Measurements from ENCODE around the gene LILRB3.
"Not testable (repeated sequence)": the region's sequence is repeated elsewhere in the genome, so short reads cannot be mapped to it uniquely, and the experiment has no call there.

Gene LILRB3

DNA sequence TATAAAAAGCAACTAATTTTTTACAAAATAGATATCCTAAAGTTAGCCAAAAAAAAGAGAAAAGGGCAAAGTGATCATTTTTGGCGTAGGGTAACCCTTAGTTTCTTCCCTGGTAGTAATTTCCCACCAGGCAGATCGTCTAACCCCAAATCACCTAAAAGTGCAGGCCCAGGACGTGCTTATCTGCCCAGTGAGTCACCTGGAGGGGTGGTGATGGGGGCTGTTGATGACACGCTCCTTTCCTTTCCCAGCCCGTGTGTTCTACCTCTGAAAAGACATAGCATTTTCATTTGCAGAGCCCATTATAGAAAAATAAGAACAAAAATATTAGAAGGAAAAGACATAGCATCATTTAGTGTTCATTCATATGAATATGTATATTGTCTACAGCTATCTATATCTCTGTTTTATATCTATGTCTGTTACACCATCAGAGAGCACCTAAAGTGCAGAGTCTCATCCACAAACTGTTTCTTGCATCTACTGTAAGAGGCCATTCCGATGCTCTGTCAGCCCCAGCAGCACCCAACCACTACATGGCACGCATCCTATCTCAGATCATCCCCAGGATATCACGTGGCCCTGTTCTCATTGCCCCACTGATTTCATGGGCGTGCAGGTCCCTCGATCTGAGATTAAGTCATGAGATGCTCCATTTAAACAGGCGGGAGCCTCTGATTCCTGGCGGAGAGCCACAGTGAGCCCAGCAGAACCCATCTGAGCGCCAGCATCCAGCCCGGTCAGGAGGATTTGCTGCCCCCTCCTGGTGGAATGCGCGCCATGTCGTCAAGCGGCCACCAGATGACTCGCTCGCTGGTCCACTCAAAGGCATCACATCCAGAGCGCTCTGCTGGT is 8.5 kb upstream of the LILRB3 start:
- Histone ChIP-seq H3K4ac (ENCODE audit: low read depth, low read length) (no peak overlapping the region), H2BK120ac (ENCODE audit: insufficient read depth, low read length, poor library complexity) (no peak overlapping the region), H3K4me1 (ENCODE audit: control insufficient read depth in 1 of 2, insufficient read depth in 2 of 2, low read length in 2 of 2) (no peaks in the 10 kb centered on the region), H3K23ac (ENCODE audit: low read length) (no peak overlapping the region), H2AFZ (ENCODE audit: insufficient read depth, low read length, poor library complexity) (no peak overlapping the region), H2AK5ac (ENCODE audit: low read length) (no peak overlapping the region), H3K36me3 (ENCODE audit: control insufficient read depth in 1 of 2, insufficient read depth in 2 of 2, low read length in 2 of 2) (no peaks in the 10 kb centered on the region), H3K79me1 (ENCODE audit: low read length) (no peaks in the 10 kb centered on the region), H2BK5ac (ENCODE audit: low read depth, low read length, poor library complexity) (no peak overlapping the region), H3K14ac (ENCODE audit: low read length) (no peak overlapping the region), H3K18ac (ENCODE audit: low read length) (no peak overlapping the region), H3K27me3 (ENCODE audit: insufficient read depth, low read length) (peaks cover 2% of the 10 kb centered on the region), H3K4me2 (ENCODE audit: low read length) (no peak overlapping the region), H3K27ac (ENCODE audit: low read depth, low read length) (no peak overlapping the region), H4K91ac (ENCODE audit: low read depth, low read length) (no peak overlapping the region), H4K12ac (ENCODE audit: low read depth, low read length) (no peak overlapping the region), H3K79me2 (ENCODE audit: control insufficient read depth, insufficient read depth, low read length, poor library complexity) (no peaks in the 10 kb centered on the region), H3K9ac (ENCODE audit: low read length) (no peak overlapping the region), H2BK12ac (ENCODE audit: low read length) (no peak overlapping the region), H3K4me3 (ENCODE audit: low read depth, low read length) (no peak overlapping the region), H4K8ac (ENCODE audit: low read depth, low read length) (no peak overlapping the region), H3K9me3 (ENCODE audit: insufficient read depth, low read depth, low read length) (peaks cover 5% of the 10 kb centered on the region)
- WGBS (ENCODE audit: extremely low coverage, insufficient coverage, insufficient read length), result no CpG with 5 or more reads among the region's 21 CpGs
- peak; percentile 82 to 97 for DNase-seq

GRCh38 chr19:54230031-54230430 is 7.2 kb upstream of the LILRB3 start:
- H2AFZ ChIP-seq (ENCODE audit: insufficient read depth, low read length, poor library complexity), result no peak overlapping the region
- no peak overlapping the region for H4K12ac ChIP-seq (ENCODE audit: low read depth, low read length)
- H3K4me2 ChIP-seq (ENCODE audit: low read length), result no peak overlapping the region
- no peaks in the 10 kb centered on the region for H3K79me1 ChIP-seq (ENCODE audit: low read length)
- H3K14ac ChIP-seq (ENCODE audit: low read length), result no peak overlapping the region
- no peak for DNase-seq
- H2BK120ac ChIP-seq (ENCODE audit: insufficient read depth, low read length, poor library complexity), result no peak overlapping the region
- H2AK5ac ChIP-seq (ENCODE audit: low read length), result no peak overlapping the region
- H3K4me3 ChIP-seq (ENCODE audit: low read depth, low read length), result no peak overlapping the region
- no peak overlapping the region for H3K4ac ChIP-seq (ENCODE audit: low read depth, low read length)
- no peak overlapping the region for H3K27ac ChIP-seq (ENCODE audit: low read depth, low read length)
- H3K4me1 ChIP-seq (ENCODE audit: control insufficient read depth in 1 of 2, insufficient read depth in 2 of 2, low read length in 2 of 2), result no peaks in the 10 kb centered on the region
- H3K9ac ChIP-seq (ENCODE audit: low read length), result no peak overlapping the region
- no peak overlapping the region for H3K23ac ChIP-seq (ENCODE audit: low read length)
- H3K36me3 ChIP-seq (ENCODE audit: control insufficient read depth in 1 of 2, insufficient read depth in 2 of 2, low read length in 2 of 2), result no peaks in the 10 kb centered on the region
- peaks cover 2% of the 10 kb centered on the region for H3K27me3 ChIP-seq (ENCODE audit: insufficient read depth, low read length)
- no peak overlapping the region for H4K91ac ChIP-seq (ENCODE audit: low read depth, low read length)
- no peak overlapping the region for H3K18ac ChIP-seq (ENCODE audit: low read length)
- no peak overlapping the region for H2BK5ac ChIP-seq (ENCODE audit: low read depth, low read length, poor library complexity)
- H4K8ac ChIP-seq (ENCODE audit: low read depth, low read length), result no peak overlapping the region
- H2BK12ac ChIP-seq (ENCODE audit: low read length), result no peak overlapping the region
- peaks cover 5% of the 10 kb centered on the region for H3K9me3 ChIP-seq (ENCODE audit: insufficient read depth, low read depth, low read length)
- WGBS (ENCODE audit: extremely low coverage, insufficient coverage, insufficient read length), result no CpG with 5 or more reads among the region's 7 CpGs
- H3K79me2 ChIP-seq (ENCODE audit: control insufficient read depth, insufficient read depth, low read length, poor library complexity), result no peaks in the 10 kb centered on the region

GRCh38 chr19:54229146-54229545 is 6.3 kb upstream of the LILRB3 start:
- no CpG with 5 or more reads among the region's 8 CpGs for WGBS (ENCODE audit: extremely low coverage, insufficient coverage, insufficient read length)
- Histone ChIP-seq H4K91ac (ENCODE audit: low read depth, low read length) (no peak overlapping the region), H3K4ac (ENCODE audit: low read depth, low read length) (no peak overlapping the region), H3K4me1 (ENCODE audit: control insufficient read depth in 1 of 2, insufficient read depth in 2 of 2, low read length in 2 of 2) (no peaks in the 10 kb centered on the region), H2AK5ac (ENCODE audit: low read length) (no peak overlapping the region), H3K79me1 (ENCODE audit: low read length) (no peaks in the 10 kb centered on the region), H3K23ac (ENCODE audit: low read length) (peak overlapping the region; percentile 33), H3K9me3 (ENCODE audit: insufficient read depth, low read depth, low read length) (peaks cover 5% of the 10 kb centered on the region), H3K79me2 (ENCODE audit: control insufficient read depth, insufficient read depth, low read length, poor library complexity) (no peaks in the 10 kb centered on the region), H4K12ac (ENCODE audit: low read depth, low read length) (no peak overlapping the region), H2BK12ac (ENCODE audit: low read length) (no peak overlapping the region), H3K4me2 (ENCODE audit: low read length) (no peak overlapping the region), H2BK120ac (ENCODE audit: insufficient read depth, low read length, poor library complexity) (no peak overlapping the region), H3K18ac (ENCODE audit: low read length) (no peak overlapping the region), H2BK5ac (ENCODE audit: low read depth, low read length, poor library complexity) (no peak overlapping the region), H3K4me3 (ENCODE audit: low read depth, low read length) (no peak overlapping the region), H2AFZ (ENCODE audit: insufficient read depth, low read length, poor library complexity) (no peak overlapping the region), H3K14ac (ENCODE audit: low read length) (no peak overlapping the region), H3K27me3 (ENCODE audit: insufficient read depth, low read length) (peaks cover under 1% of the 10 kb centered on the region), H3K27ac (ENCODE audit: low read depth, low read length) (no peak overlapping the region), H3K36me3 (ENCODE audit: control insufficient read depth in 1 of 2, insufficient read depth in 2 of 2, low read length in 2 of 2) (no peaks in the 10 kb centered on the region), H4K8ac (ENCODE audit: low read depth, low read length) (no peak overlapping the region), H3K9ac (ENCODE audit: low read length) (no peak overlapping the region)
- no peak for DNase-seq

- H3K9ac ChIP-seq (ENCODE audit: low read length); H3K36me3 ChIP-seq (ENCODE audit: control insufficient read depth in 1 of 2, insufficient read depth in 2 of 2, low read length in 2 of 2); H3K4me1 ChIP-seq (ENCODE audit: control insufficient read depth in 1 of 2, insufficient read depth in 2 of 2, low read length in 2 of 2); H3K4ac ChIP-seq (ENCODE audit: low read depth, low read length); H2AK5ac ChIP-seq (ENCODE audit: low read length); H2BK12ac ChIP-seq (ENCODE audit: low read length); H3K27ac ChIP-seq (ENCODE audit: low read depth, low read length); H3K79me2 ChIP-seq (ENCODE audit: control insufficient read depth, insufficient read depth, low read length, poor library complexity); H3K14ac ChIP-seq (ENCODE audit: low read length); H3K18ac ChIP-seq (ENCODE audit: low read length); H3K4me3 ChIP-seq (ENCODE audit: low read depth, low read length); H3K4me2 ChIP-seq (ENCODE audit: low read length); H3K9me3 ChIP-seq (ENCODE audit: insufficient read depth, low read depth, low read length); H4K91ac ChIP-seq (ENCODE audit: low read depth, low read length); DNase-seq; H3K27me3 ChIP-seq (ENCODE audit: insufficient read depth, low read length); H3K79me1 ChIP-seq (ENCODE audit: low read length); H2BK120ac ChIP-seq (ENCODE audit: insufficient read depth, low read length, poor library complexity); H2AFZ ChIP-seq (ENCODE audit: insufficient read depth, low read length, poor library complexity); H3K23ac ChIP-seq (ENCODE audit: low read length); H4K12ac ChIP-seq (ENCODE audit: low read depth, low read length); H4K8ac ChIP-seq (ENCODE audit: low read depth, low read length); H2BK5ac ChIP-seq (ENCODE audit: low read depth, low read length, poor library complexity): not testable (repeated sequence)
- no CpG with 5 or more reads among the region's 10 CpGs for WGBS (ENCODE audit: extremely low coverage, insufficient coverage, insufficient read length)
Observed at GRCh38 chr19:54224619-54225018, 1.8 kb upstream of the LILRB3 start.

All from trophoblast cell (in vitro differentiated cells and primary cell).